Brain microvascular endothelial cell (primary cell): ENCODE results near the gene TTC7B.

Source experiments
- DNase-seq: peaks from one replicate; pipeline ENCODE4 v3.0.0-alpha.2; 2020
- H3K27ac ChIP-seq: fragments of 250-450 bp; sonication (Bioruptor Pico); 2 replicates; pipeline ENCODE4 v1.5.1; 2020; ENCODE audit warnings: mild to moderate bottlenecking, moderate library complexity
- H3K27me3 ChIP-seq: fragments of 250-450 bp; sonication (Bioruptor Pico); replicated peaks from 2 replicates; pipeline ENCODE4 v1.5.1; 2020; ENCODE audit warnings: mild to moderate bottlenecking
- H3K36me3 ChIP-seq: fragments of 250-450 bp; sonication (Bioruptor Pico); replicated peaks from 2 replicates; pipeline ENCODE4 v1.5.1; 2020; ENCODE audit warnings: mild to moderate bottlenecking
- H3K4me3 ChIP-seq: 2 replicates; pipeline ENCODE4 v1.5.1; 2011; ENCODE audit warnings: low read depth, mild to moderate bottlenecking, control low read depth, low read length, moderate library complexity
- in situ Hi-C: cut with HindIII; loops from 2 replicates; pipeline ENCODE4 v1.10.0; 2017; ENCODE audit warnings: low sequenced_read_pairs, low pct_ligation_motif_present
- TF ChIP-seq, protein P1 (sequence below): IDR thresholded peaks from 2 replicates; pipeline ENCODE4 v1.5.1; 2011; ENCODE audit warnings: low read depth, mild to moderate bottlenecking, moderate library complexity, low read length, control low read depth, inconsistent platforms; ENCODE audit errors: missing control alignments

The TTC7B gene

DNA sequence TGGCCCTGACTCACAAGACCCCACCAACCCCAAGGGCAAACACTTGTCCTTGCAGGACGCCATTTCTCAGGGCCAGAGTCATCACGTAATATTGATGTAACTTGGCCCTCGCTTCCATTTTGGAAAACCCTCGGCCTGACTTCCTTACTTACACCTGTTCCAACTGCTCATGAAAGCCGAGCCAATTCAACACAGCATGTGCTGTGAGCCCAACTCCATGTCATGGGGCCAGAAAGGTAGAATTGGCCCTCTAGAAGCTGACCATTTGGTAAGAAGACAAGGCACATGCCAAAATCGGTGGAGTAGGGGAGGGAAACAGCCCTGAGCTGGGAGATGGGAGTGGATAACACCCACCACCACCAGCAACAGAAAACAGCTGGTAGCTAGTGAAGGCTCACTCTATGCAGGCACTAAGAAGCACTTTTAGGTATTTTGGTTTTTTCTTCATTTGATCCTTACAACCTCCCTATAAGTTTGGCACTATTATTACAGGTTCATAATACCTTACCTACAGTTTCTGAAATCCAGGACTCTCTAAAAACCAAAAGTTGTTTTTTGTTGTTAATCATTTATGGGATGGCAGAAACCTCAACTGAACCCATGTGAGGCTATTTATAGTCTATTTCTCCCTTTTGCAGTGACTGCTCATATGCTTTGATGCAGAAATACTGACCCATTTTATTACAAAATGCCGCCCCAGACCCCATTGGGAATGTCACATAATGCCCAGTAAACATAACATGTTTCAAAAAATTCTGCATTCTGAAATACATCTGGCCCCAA lies 6.5 kb downstream of the TTC7B start:
- in situ Hi-C loops, result no loop called here
- Histone ChIP-seq H3K27ac (no peak overlapping the region), H3K4me3 (no peak overlapping the region), H3K36me3 (no peaks in the 10 kb centered on the region), H3K27me3 (no peaks in the 10 kb centered on the region)
- DNase-seq, result no peak
- TF ChIP-seq, protein P1, sequence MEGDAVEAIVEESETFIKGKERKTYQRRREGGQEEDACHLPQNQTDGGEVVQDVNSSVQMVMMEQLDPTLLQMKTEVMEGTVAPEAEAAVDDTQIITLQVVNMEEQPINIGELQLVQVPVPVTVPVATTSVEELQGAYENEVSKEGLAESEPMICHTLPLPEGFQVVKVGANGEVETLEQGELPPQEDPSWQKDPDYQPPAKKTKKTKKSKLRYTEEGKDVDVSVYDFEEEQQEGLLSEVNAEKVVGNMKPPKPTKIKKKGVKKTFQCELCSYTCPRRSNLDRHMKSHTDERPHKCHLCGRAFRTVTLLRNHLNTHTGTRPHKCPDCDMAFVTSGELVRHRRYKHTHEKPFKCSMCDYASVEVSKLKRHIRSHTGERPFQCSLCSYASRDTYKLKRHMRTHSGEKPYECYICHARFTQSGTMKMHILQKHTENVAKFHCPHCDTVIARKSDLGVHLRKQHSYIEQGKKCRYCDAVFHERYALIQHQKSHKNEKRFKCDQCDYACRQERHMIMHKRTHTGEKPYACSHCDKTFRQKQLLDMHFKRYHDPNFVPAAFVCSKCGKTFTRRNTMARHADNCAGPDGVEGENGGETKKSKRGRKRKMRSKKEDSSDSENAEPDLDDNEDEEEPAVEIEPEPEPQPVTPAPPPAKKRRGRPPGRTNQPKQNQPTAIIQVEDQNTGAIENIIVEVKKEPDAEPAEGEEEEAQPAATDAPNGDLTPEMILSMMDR, result no peak

DNA sequence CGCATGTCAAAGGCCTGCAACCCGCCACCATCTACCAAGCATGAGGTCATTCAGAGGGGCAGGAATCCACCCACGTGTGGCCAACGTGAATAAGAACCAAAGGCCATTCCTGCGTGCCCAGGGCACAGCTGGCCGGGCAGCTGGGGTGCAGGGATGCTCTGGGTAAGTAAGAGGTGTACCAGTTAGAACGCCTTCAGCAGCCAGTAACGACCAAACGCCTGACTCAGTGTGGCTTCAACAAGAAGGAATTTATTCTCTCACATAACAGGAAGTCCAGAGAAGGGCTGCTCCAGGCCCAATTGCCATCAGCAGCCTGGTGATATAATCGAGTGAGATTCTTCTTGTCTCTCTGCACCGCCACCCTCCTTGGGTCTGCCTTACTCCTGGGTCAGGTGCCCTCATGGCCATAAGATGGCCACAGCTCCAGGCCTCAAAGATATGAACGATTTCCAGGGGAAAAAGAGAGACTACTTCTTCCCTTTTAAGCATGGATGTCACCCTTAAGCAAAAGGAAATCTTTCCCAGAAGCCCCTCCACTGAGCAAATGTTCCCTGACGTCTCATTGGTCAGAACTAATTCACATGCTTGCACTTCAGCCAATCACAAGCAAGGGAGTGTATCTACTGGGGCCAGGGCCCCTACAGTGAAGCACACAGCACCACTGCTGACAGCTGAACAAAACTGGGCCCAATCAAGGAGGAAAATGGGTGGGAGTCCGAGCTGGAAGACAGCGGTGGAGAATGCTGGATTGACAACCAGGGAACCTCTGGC lies 7.3 kb downstream of the TTC7B start:
- TF ChIP-seq, protein P1, result no peak
- in situ Hi-C loops, result no loop called here
- no peaks in the 10 kb centered on the region for H3K27me3 ChIP-seq
- no peak overlapping the region for H3K27ac ChIP-seq
- no peaks in the 10 kb centered on the region for H3K36me3 ChIP-seq
- peak; percentile 34 for DNase-seq
- no peak overlapping the region for H3K4me3 ChIP-seq

DNA sequence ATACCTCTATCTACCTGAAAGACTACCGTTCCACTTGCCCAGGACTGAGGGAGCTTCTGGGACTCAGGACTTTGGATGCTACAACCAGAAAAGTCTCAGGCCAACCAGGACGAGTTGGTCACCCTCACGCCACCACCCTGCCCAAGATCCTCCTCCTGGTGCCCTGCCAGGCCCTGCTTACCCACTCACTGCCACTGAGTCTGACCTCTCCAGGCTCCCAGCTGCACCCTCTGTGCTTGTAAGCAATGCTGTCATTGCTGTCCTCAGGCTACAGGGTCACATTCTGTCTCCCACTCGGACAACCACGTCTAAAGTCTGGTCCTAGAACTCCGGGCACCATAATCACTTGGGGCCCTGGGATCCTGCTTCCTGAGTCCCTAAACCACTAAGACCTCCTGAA lies 9.2 kb downstream of the TTC7B start:
- TF ChIP-seq, protein P1, result no peak
- no peak for DNase-seq
- no peaks in the 10 kb centered on the region for H3K27me3 ChIP-seq
- no peak overlapping the region for H3K27ac ChIP-seq
- no peak overlapping the region for H3K4me3 ChIP-seq
- no peaks in the 10 kb centered on the region for H3K36me3 ChIP-seq
- in situ Hi-C loops, result no loop called here

DNA sequence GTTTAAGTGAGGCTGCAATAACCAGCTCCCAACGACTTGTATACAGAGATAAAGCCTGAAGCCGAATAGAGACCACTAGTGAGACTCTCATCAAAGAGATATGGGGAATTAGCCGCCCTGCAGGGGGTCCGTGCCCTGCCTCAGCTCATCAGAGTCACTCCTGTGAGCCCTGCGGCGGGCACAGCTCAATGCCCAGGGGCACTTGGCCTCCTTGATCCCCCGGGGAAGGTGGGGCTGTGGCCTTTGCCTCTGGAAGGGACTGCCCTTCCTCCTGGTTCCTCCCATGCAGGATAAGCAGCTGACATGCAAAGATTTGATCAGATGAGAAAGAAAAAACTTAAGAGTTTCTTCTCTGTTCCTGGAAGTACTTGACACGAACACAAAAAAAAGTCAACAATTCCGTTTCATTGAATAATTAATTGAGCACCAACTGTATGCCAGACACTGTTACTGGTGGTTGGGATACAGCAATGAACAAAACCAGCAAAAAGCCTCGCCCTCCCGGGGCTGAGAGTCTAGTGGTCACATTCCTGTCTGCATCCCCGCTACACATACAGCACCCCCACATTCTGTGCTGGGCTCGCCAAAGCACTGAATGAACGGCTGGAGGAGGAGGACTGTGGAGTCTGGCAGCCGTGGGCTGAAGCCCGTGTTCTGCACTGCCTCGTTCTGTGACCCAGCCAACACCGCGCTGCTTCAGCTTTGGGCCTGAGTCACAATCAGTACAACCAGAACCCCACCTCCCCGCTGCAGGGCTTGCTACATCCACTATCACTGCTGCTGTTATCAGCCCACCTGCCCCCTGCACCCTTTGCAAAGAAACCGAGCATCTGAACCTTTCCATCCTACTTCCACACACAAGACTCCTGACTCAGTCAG lies 10.3 kb downstream of the TTC7B start:
- Histone ChIP-seq H3K36me3 (no peaks in the 10 kb centered on the region), H3K27ac (no peak overlapping the region), H3K27me3 (no peaks in the 10 kb centered on the region), H3K4me3 (no peak overlapping the region)
- in situ Hi-C loops, result no loop called here
- TF ChIP-seq, protein P1, result no peak
- DNase-seq, result no peak

DNA sequence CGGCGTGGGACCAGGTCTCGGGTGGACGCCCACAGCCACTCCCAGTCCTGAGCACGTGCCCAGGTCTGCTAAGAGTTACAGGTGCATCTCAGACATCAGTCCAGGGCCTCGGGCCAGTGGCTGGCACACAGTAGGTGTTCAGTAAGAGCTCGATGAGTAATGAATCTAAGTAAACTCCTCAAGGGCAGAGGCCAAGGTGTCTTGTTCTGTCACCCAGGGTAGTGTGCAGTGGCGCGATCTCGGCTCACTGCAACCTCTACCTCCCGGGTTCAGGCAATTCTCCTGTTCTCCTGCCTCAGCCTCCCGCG lies 11.2 kb downstream of the TTC7B start:
- in situ Hi-C loops, result no loop called here
- Histone ChIP-seq H3K27me3 (no peaks in the 10 kb centered on the region), H3K27ac (no peak overlapping the region), H3K36me3 (no peaks in the 10 kb centered on the region), H3K4me3 (no peak overlapping the region)
- TF ChIP-seq, protein P1, result no peak
- no peak for DNase-seq
